HepG2 (cell line): ENCODE measurements around the gene HARBI1. TPM values are rescaled to one million over a fixed set of nuclear protein-coding genes. Genes with fewer than 3 reads are reported as not detected.

ENCODE experiments used
- BCLAF1 ChIP-seq: fragments of 450-650 bp; IDR thresholded peaks from 2 replicates; pipeline ENCODE4 v1.6.1; 2017; ENCODE audit warnings: mild to moderate bottlenecking
- DPF2 ChIP-seq: sonication (generic); formaldehyde crosslinking; IDR thresholded peaks from 2 replicates; pipeline ENCODE4 v1.4.0; 2020; ENCODE audit warnings: mild to moderate bottlenecking, low read depth, missing genetic modification reagents, borderline replicate concordance
- GFI1 ChIP-seq: sonication (generic); formaldehyde crosslinking; IDR thresholded peaks from 2 replicates; pipeline ENCODE4 v1.5.0; 2020; ENCODE audit warnings: missing genetic modification reagents, mild to moderate bottlenecking, borderline replicate concordance
- IRF1 ChIP-seq: sonication (generic); formaldehyde crosslinking; IDR thresholded peaks from 2 replicates; pipeline ENCODE4 v1.4.0; 2020; ENCODE audit warnings: low read depth, mild to moderate bottlenecking, missing genetic modification reagents
- MAFF ChIP-seq: IDR thresholded peaks from 2 replicates; pipeline ENCODE4 v1.6.1; 2011; ENCODE audit warnings: low read depth, low read length, improper control_type of control experiment
- MIER2 ChIP-seq: IDR thresholded peaks from 2 replicates; pipeline ENCODE4 v1.6.1; 2016; ENCODE audit warnings: missing biosample characterization, missing genetic modification reagents
- SRSF4 ChIP-seq: fragments of 200-400 bp; formaldehyde crosslinking; IDR thresholded peaks from one replicate; pipeline ENCODE4 v1.6.1; 2018; ENCODE audit warnings: mild to moderate bottlenecking, low read depth, low read length, moderate library complexity; ENCODE audit not compliant: poor library complexity, severe bottlenecking
- ZNF138 ChIP-seq: sonication (generic); formaldehyde crosslinking; IDR thresholded peaks from 2 replicates; pipeline ENCODE4 v1.5.0; 2020; ENCODE audit warnings: mild to moderate bottlenecking, low read depth, missing genetic modification reagents
- ZNF24 ChIP-seq: fragments of 450-650 bp; IDR thresholded peaks from 2 replicates; pipeline ENCODE4 v1.6.1; 2017; ENCODE audit warnings: antibody characterized with exemption, mild to moderate bottlenecking
- ZNF383 ChIP-seq: sonication (generic); formaldehyde crosslinking; IDR thresholded peaks from 2 replicates; pipeline ENCODE4 v1.4.0; 2020; ENCODE audit warnings: missing genetic modification reagents, mild to moderate bottlenecking, borderline replicate concordance
- ZNF446 ChIP-seq: sonication (generic); formaldehyde crosslinking; IDR thresholded peaks from 2 replicates; pipeline ENCODE4 v1.5.0; 2020; ENCODE audit warnings: mild to moderate bottlenecking, missing genetic modification reagents
- ZNF724P ChIP-seq: sonication (generic); formaldehyde crosslinking; IDR thresholded peaks from 2 replicates; pipeline ENCODE4 v1.8.0; 2022; ENCODE audit warnings: missing genetic modification reagents, borderline replicate concordance
- polyA plus RNA-seq, 8 experiments: library from polyadenylated mRNA; depleted of rRNA in 3 of 8; stranded (reverse) in 7 of 8; unstranded in 1 of 8; fragments of >200 nt; fragmentation: Illumina TruSeq in 4 of 8; extraction: Trizol in 4 of 8; gene quantifications; 2 replicates each; pipeline versions ENCODE4 v1.2.1 to v1.2.3, GENCODE V29; 2011 to 2016; ENCODE audit warnings: low read depth in 4 of 8, missing spikeins in 1 of 8, mixed read lengths in 1 of 8; ENCODE audit not compliant: insufficient read depth in 1 of 8
- total RNA-seq, 5 experiments: library from RNA; depleted of rRNA; stranded (reverse); fragments of >200 nt; fragmentation: Illumina TruSeq; extraction: Trizol; gene quantifications; 2 replicates each; pipeline ENCODE4 v1.2.3, GENCODE V29; 2016; ENCODE audit warnings: low read depth in 1 of 5
- TF ChIP-seq, protein P1 (sequence below): sonication (generic); formaldehyde crosslinking; IDR thresholded peaks from 2 replicates; pipeline ENCODE4 v1.5.1; 2020; ENCODE audit warnings: mild to moderate bottlenecking, missing genetic modification reagents, borderline replicate concordance
- TF ChIP-seq, protein P2 (sequence below): sonication (generic); formaldehyde crosslinking; IDR thresholded peaks from 2 replicates; pipeline ENCODE4 v1.4.0; 2020; ENCODE audit warnings: missing genetic modification reagents, borderline replicate concordance

Gene HARBI1
- total and polyA plus RNA-seq, 2 of the 13 experiments (the other 11 are each of a cell fraction or from before 2014, with no cell fraction given): 2.5 to 4.8 TPM

DNA sequence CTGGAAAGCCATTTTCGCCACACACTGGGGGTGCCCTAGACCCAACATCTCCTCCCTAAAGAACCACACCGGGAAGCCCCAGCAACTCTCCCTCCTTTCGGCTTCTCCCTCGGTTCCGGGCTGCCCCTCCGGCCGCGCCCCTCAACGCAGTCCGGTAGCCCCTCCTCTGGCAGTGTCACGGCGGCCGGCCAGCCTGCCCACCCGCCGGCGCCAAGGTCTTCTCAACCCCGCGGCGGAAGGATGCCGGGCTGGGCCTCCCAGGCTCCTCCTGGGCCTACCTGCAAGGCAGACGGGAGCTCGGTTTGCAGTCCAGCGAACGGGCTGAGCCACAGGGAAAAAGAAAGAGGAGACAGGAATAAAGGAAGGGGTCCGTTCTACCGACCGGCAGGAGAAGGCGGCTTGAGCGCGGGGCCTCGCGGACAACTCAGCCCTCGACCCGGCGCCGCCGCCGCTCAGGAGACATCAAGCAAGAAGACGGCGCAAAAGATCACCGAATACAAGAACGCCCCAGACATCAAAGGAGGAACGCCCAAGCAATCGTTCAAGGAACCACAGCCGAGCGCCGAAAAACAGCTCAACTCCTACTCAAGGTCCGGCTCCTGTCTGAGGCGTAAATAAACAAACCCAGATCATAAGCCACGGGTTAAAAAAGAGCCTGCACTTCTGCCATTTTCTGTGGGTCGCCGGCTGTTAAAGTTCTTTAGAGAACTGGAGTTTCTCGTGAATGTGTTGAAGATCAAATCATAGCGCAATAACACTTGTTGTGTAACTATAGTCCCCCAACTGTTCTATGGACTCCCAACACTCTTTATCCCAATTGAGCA is 23.3 kb downstream of the HARBI1 start, which contains the start of gene AMBRA1 (continued):
- TF ChIP-seq, protein P1, sequence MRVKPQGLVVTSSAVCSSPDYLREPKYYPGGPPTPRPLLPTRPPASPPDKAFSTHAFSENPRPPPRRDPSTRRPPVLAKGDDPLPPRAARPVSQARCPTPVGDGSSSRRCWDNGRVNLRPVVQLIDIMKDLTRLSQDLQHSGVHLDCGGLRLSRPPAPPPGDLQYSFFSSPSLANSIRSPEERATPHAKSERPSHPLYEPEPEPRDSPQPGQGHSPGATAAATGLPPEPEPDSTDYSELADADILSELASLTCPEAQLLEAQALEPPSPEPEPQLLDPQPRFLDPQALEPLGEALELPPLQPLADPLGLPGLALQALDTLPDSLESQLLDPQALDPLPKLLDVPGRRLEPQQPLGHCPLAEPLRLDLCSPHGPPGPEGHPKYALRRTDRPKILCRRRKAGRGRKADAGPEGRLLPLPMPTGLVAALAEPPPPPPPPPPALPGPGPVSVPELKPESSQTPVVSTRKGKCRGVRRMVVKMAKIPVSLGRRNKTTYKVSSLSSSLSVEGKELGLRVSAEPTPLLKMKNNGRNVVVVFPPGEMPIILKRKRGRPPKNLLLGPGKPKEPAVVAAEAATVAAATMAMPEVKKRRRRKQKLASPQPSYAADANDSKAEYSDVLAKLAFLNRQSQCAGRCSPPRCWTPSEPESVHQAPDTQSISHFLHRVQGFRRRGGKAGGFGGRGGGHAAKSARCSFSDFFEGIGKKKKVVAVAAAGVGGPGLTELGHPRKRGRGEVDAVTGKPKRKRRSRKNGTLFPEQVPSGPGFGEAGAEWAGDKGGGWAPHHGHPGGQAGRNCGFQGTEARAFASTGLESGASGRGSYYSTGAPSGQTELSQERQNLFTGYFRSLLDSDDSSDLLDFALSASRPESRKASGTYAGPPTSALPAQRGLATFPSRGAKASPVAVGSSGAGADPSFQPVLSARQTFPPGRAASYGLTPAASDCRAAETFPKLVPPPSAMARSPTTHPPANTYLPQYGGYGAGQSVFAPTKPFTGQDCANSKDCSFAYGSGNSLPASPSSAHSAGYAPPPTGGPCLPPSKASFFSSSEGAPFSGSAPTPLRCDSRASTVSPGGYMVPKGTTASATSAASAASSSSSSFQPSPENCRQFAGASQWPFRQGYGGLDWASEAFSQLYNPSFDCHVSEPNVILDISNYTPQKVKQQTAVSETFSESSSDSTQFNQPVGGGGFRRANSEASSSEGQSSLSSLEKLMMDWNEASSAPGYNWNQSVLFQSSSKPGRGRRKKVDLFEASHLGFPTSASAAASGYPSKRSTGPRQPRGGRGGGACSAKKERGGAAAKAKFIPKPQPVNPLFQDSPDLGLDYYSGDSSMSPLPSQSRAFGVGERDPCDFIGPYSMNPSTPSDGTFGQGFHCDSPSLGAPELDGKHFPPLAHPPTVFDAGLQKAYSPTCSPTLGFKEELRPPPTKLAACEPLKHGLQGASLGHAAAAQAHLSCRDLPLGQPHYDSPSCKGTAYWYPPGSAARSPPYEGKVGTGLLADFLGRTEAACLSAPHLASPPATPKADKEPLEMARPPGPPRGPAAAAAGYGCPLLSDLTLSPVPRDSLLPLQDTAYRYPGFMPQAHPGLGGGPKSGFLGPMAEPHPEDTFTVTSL: peak; percentile 28; the same call in 1 of the 2 replicates
- TF ChIP-seq DPF2: no peak
- TF ChIP-seq BCLAF1: no peak
- TF ChIP-seq, protein P2, sequence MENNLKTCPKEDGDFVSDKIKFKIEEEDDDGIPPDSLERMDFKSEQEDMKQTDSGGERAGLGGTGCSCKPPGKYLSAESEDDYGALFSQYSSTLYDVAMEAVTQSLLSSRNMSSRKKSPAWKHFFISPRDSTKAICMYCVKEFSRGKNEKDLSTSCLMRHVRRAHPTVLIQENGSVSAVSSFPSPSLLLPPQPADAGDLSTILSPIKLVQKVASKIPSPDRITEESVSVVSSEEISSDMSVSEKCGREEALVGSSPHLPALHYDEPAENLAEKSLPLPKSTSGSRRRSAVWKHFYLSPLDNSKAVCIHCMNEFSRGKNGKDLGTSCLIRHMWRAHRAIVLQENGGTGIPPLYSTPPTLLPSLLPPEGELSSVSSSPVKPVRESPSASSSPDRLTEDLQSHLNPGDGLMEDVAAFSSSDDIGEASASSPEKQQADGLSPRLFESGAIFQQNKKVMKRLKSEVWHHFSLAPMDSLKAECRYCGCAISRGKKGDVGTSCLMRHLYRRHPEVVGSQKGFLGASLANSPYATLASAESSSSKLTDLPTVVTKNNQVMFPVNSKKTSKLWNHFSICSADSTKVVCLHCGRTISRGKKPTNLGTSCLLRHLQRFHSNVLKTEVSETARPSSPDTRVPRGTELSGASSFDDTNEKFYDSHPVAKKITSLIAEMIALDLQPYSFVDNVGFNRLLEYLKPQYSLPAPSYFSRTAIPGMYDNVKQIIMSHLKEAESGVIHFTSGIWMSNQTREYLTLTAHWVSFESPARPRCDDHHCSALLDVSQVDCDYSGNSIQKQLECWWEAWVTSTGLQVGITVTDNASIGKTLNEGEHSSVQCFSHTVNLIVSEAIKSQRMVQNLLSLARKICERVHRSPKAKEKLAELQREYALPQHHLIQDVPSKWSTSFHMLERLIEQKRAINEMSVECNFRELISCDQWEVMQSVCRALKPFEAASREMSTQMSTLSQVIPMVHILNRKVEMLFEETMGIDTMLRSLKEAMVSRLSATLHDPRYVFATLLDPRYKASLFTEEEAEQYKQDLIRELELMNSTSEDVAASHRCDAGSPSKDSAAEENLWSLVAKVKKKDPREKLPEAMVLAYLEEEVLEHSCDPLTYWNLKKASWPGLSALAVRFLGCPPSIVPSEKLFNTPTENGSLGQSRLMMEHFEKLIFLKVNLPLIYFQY (CRISPR knock-in tag): peak; percentile 78
- TF ChIP-seq ZNF24: no peak
- TF ChIP-seq MIER2 (CRISPR knock-in tag): 0 out of 2 replicates have a peak, but pooled peaks have one; percentile 45
- TF ChIP-seq GFI1: peak; percentile 79
- no peak for TF ChIP-seq ZNF383 (CRISPR knock-in tag)
- no peak for TF ChIP-seq ZNF446 (CRISPR knock-in tag)
- TF ChIP-seq IRF1: no peak
- no peak for TF ChIP-seq ZNF724P (CRISPR knock-in tag)
- TF ChIP-seq MAFF: peak; percentile 50; the same call in 1 of the 2 replicates
- no peak for TF ChIP-seq SRSF4
- peak; percentile 26; the same call in 1 of the 2 replicates for TF ChIP-seq ZNF138 (CRISPR knock-in tag)
